HepG2 (cell line): ENCODE results near the gene TMEM79. TPM values are rescaled to one million over a fixed set of nuclear protein-coding genes. Genes with fewer than 3 reads are reported as not detected.

ENCODE experiments used
- ARID4A ChIP-seq: sonication (generic); formaldehyde crosslinking; IDR thresholded peaks from 2 replicates; pipeline ENCODE4 v1.5.0; 2020; ENCODE audit warnings: mild to moderate bottlenecking, missing genetic modification reagents, borderline replicate concordance
- DDIT3 ChIP-seq: sonication (generic); formaldehyde crosslinking; IDR thresholded peaks from 2 replicates; pipeline ENCODE4 v1.4.0; 2020; ENCODE audit warnings: mild to moderate bottlenecking, missing genetic modification reagents
- EEA1 ChIP-seq: sonication (generic); formaldehyde crosslinking; IDR thresholded peaks from 2 replicates; pipeline ENCODE4 v1.5.1; 2020; ENCODE audit warnings: mild to moderate bottlenecking, missing genetic modification reagents, borderline replicate concordance
- GABPB1 ChIP-seq: IDR thresholded peaks from 2 replicates; pipeline ENCODE4 v1.6.1; 2016; ENCODE audit warnings: mild to moderate bottlenecking, missing genetic modification reagents, moderate library complexity, missing compliant biosample characterization
- GLMP ChIP-seq: sonication (generic); formaldehyde crosslinking; IDR thresholded peaks from 2 replicates; pipeline ENCODE4 v1.9.0; 2021; ENCODE audit warnings: missing genetic modification reagents, mild to moderate bottlenecking, borderline replicate concordance
- HHEX ChIP-seq: IDR thresholded peaks from 2 replicates; pipeline ENCODE4 v1.6.1; 2016; ENCODE audit warnings: control low read depth
- PLSCR1 ChIP-seq: sonication (generic); formaldehyde crosslinking; IDR thresholded peaks from 2 replicates; pipeline ENCODE4 v1.5.0; 2020; ENCODE audit warnings: missing genetic modification reagents, mild to moderate bottlenecking, borderline replicate concordance
- TFDP1 ChIP-seq: IDR thresholded peaks from 2 replicates; pipeline ENCODE4 v1.6.1; 2016; ENCODE audit warnings: missing compliant biosample characterization, missing genetic modification reagents, borderline replicate concordance
- ZBTB20 ChIP-seq: sonication (generic); formaldehyde crosslinking; IDR thresholded peaks from 2 replicates; pipeline ENCODE4 v1.8.1; 2023; ENCODE audit warnings: missing genetic modification reagents, low read depth, mild to moderate bottlenecking, borderline replicate concordance
- ZBTB42 ChIP-seq: sonication (generic); formaldehyde crosslinking; IDR thresholded peaks from 2 replicates; pipeline ENCODE4 v1.5.0; 2020; ENCODE audit warnings: mild to moderate bottlenecking, missing genetic modification reagents
- ZNF280B ChIP-seq: sonication (generic); formaldehyde crosslinking; IDR thresholded peaks from 2 replicates; pipeline ENCODE4 v1.5.0; 2020; ENCODE audit warnings: missing genetic modification reagents, mild to moderate bottlenecking, borderline replicate concordance
- ZNF350 ChIP-seq: sonication (generic); formaldehyde crosslinking; IDR thresholded peaks from 2 replicates; pipeline ENCODE4 v1.4.0; 2020; ENCODE audit warnings: mild to moderate bottlenecking, low read depth, missing genetic modification reagents, borderline replicate concordance
- ZNF430 ChIP-seq: sonication (generic); formaldehyde crosslinking; IDR thresholded peaks from 2 replicates; pipeline ENCODE4 v1.9.0; 2021; ENCODE audit warnings: mild to moderate bottlenecking, missing genetic modification reagents
- ZNF784 ChIP-seq: sonication (generic); formaldehyde crosslinking; IDR thresholded peaks from 2 replicates; pipeline ENCODE4 v1.5.1; 2020; ENCODE audit warnings: missing genetic modification reagents, mild to moderate bottlenecking, borderline replicate concordance
- ZNF83 ChIP-seq: sonication (generic); formaldehyde crosslinking; IDR thresholded peaks from 2 replicates; pipeline ENCODE4 v1.4.0; 2020; ENCODE audit warnings: missing genetic modification reagents, mild to moderate bottlenecking, borderline replicate concordance
- ZNF883 ChIP-seq: sonication (generic); formaldehyde crosslinking; IDR thresholded peaks from 2 replicates; pipeline ENCODE4 v1.5.1; 2020; ENCODE audit warnings: mild to moderate bottlenecking, missing genetic modification reagents; ENCODE audit errors: not compliant biosample characterization
- ZSCAN31 ChIP-seq: sonication (generic); formaldehyde crosslinking; IDR thresholded peaks from 2 replicates; pipeline ENCODE4 v1.5.0; 2020; ENCODE audit warnings: low read depth, mild to moderate bottlenecking, missing genetic modification reagents
- polyA plus RNA-seq, 8 experiments: library from polyadenylated mRNA; depleted of rRNA in 3 of 8; stranded (reverse) in 7 of 8; unstranded in 1 of 8; fragments of >200 nt; fragmentation: Illumina TruSeq in 4 of 8; extraction: Trizol in 4 of 8; gene quantifications; 2 replicates each; pipeline versions ENCODE4 v1.2.1 to v1.2.3, GENCODE V29; 2011 to 2016; ENCODE audit warnings: low read depth in 4 of 8, missing spikeins in 1 of 8, mixed read lengths in 1 of 8; ENCODE audit not compliant: insufficient read depth in 1 of 8
- total RNA-seq, 5 experiments: library from RNA; depleted of rRNA; stranded (reverse); fragments of >200 nt; fragmentation: Illumina TruSeq; extraction: Trizol; gene quantifications; 2 replicates each; pipeline ENCODE4 v1.2.3, GENCODE V29; 2016; ENCODE audit warnings: low read depth in 1 of 5

Gene TMEM79
- total and polyA plus RNA-seq, 2 of the 13 experiments (the other 11 are each of a cell fraction or from before 2014, with no cell fraction given), result 1.2 to 1.9 TPM

GRCh38 chr1:156245451-156246232 lies 38.5 kb upstream of the TMEM79 start (continued):
- peak; percentile 79; the same call in 1 of the 2 replicates for TF ChIP-seq ZNF280B
- TF ChIP-seq ARID4A, result peak; percentile 50; the same call in 1 of the 2 replicates
- TF ChIP-seq ZNF430, result peak; percentile 61
- TF ChIP-seq ZNF784 (CRISPR knock-in tag), result no peak
- TF ChIP-seq GABPB1 (CRISPR knock-in tag), result peak; percentile 75; the same call in 1 of the 2 replicates
- no peak for TF ChIP-seq ZNF350 (CRISPR knock-in tag)
- TF ChIP-seq HHEX, result no peak
- peak; percentile 87; the same call in 1 of the 2 replicates for TF ChIP-seq EEA1 (CRISPR knock-in tag)
- TF ChIP-seq PLSCR1 (CRISPR knock-in tag), result no peak
- peak; percentile 80 for TF ChIP-seq ZNF883 (CRISPR knock-in tag)
- TF ChIP-seq DDIT3 (CRISPR knock-in tag), result no peak
- TF ChIP-seq ZBTB20 (CRISPR knock-in tag), result 0 out of 2 replicates have a peak, but pooled peaks have one; percentile 27
- no peak for TF ChIP-seq ZNF83 (CRISPR knock-in tag)
- peak; percentile 72 for TF ChIP-seq ZSCAN31 (CRISPR knock-in tag)
- peak; percentile 89 for TF ChIP-seq ZBTB42 (CRISPR knock-in tag)
- peak; percentile 47; the same call in 1 of the 2 replicates for TF ChIP-seq TFDP1 (CRISPR knock-in tag)
- TF ChIP-seq GLMP (CRISPR knock-in tag), result no peak
